Sigmoid colon (tissue), 7 donors: Measurements from ENCODE around the gene BCAS1. TPM values are rescaled to one million over a fixed set of nuclear protein-coding genes. Genes with fewer than 3 reads are reported as not detected.

ENCODE experiments used
- DNase-seq: peaks from one replicate; pipeline ENCODE4 v3.0.0-alpha.2; 2019
- H3K27ac ChIP-seq, 4 donors: fragments of 200-600 bp; sonication (generic); one replicate each; pipeline ENCODE4 v1.5.1; 2016 to 2019; ENCODE audit warnings: mild to moderate bottlenecking in 1 of 4
- H3K27me3 ChIP-seq, 3 donors: fragments of 200-600 bp; sonication (generic); one replicate each; pipeline ENCODE4 v1.5.1; 2019; ENCODE audit warnings: mild to moderate bottlenecking in 1 of 3
- H3K36me3 ChIP-seq, 4 donors: fragments of 200-600 bp; sonication (generic); one replicate each; pipeline ENCODE4 v1.5.1; 2016 to 2019
- H3K4me1 ChIP-seq, 4 donors: fragments of 200-600 bp; sonication (generic); one replicate each; pipeline ENCODE4 v1.5.1; 2017 to 2019
- H3K4me3 ChIP-seq, 4 donors: fragments of 200-600 bp; sonication (generic); one replicate each; pipeline ENCODE4 v1.5.1; 2017 to 2019; ENCODE audit warnings: mild to moderate bottlenecking in 2 of 4, moderate library complexity in 1 of 4
- H3K9me3 ChIP-seq, 4 donors: fragments of 200-600 bp in 3 of 4; sonication (generic) in 3 of 4; one replicate each; pipeline versions ENCODE4 v1.5.1 to v1.6.1; 2013 to 2019
- CTCF ChIP-seq, 4 experiments: fragments of 450-650 bp in 3 of 4; fragments of 200-600 bp in 1 of 4; IDR thresholded peaks; one replicate each; pipeline ENCODE4 v1.5.1; 2016 to 2019; ENCODE audit warnings: antibody characterized with exemption in 4 of 4, mild to moderate bottlenecking in 3 of 4, moderate library complexity in 2 of 4
- EP300 ChIP-seq, 4 donors: sonication (generic); formaldehyde crosslinking; IDR thresholded peaks; one replicate each; pipeline ENCODE4 v1.6.1; 2017; ENCODE audit warnings: antibody characterized with exemption in 4 of 4
- POLR2A ChIP-seq, 2 donors: fragments of 450-650 bp; IDR thresholded peaks; one replicate each; pipeline ENCODE4 v1.6.1; 2016; ENCODE audit warnings: antibody characterized with exemption in 2 of 2, mild to moderate bottlenecking in 2 of 2, moderate library complexity in 2 of 2
- POLR2AphosphoS5 ChIP-seq, 4 donors: sonication (generic); formaldehyde crosslinking; IDR thresholded peaks; one replicate each; pipeline ENCODE4 v1.6.1; 2017; ENCODE audit warnings: antibody characterized with exemption in 4 of 4
- WGBS, 2 donors: extraction: QIAGEN DNeasy Blood & Tissue Kit; methylation state at CpG; one replicate each; pipeline ENCODE4 v1.1.7; 2013; 5-methylcytosine and 5-hydroxymethylcytosine counted together
- intact Hi-C: fragments of 100-400 bp; cut with DNase I; formaldehyde crosslinking; loops from one replicate; pipeline ENCODE4 v1.15.1; 2023
- polyA plus RNA-seq, 3 donors: library from polyadenylated mRNA; stranded (reverse); fragments of 200-250 nt; gene quantifications; one replicate each; pipeline ENCODE4 v1.2.3, GENCODE V29; 2013
- total RNA-seq, 4 donors: library from RNA; depleted of rRNA; stranded (reverse); fragments of >200 nt; gene quantifications; one replicate each; pipeline ENCODE4 v1.1.0, GENCODE V29; 2016
- donor health status: healthy with polysubstance abuse.
- donor health status: Bipolar disorder and iron deficiency.
- donor health status: healthy.

BCAS1 gene
- total and polyA plus RNA-seq, 7 donors, result 0.71 to 198 (median 35.4) TPM; not detected in 2

- Histone ChIP-seq H3K9me3 (no peaks in the 10 kb centered on the region), H3K27ac (no peak overlapping the region), H3K27me3 (peaks cover 0 to 4% (median 0%) of the 10 kb centered on the region in 3 donors), H3K4me1 (no peaks in the 10 kb centered on the region), H3K4me3 (no peak overlapping the region), H3K36me3 (no peaks in the 10 kb centered on the region)
- intact Hi-C loops, result no loop called here
- WGBS, 2 donors, result 81 to 86% methylated on average over 3 of the region's 3 CpGs
- no peak for TF ChIP-seq POLR2A (IDR thresholded peaks at IDR 0.05)
- no peak for TF ChIP-seq EP300 (IDR thresholded peaks at IDR 0.05)
- TF ChIP-seq CTCF (IDR thresholded peaks at IDR 0.05), result no peak
- no peak for TF ChIP-seq POLR2AphosphoS5 (IDR thresholded peaks at IDR 0.05)
- no peak for DNase-seq
Observed at GRCh38 chr20:54098047-54098446, 27.7 kb upstream of the BCAS1 start.

- no peaks in the 10 kb centered on the region for H3K36me3 ChIP-seq
- H3K4me3 ChIP-seq, result no peak overlapping the region
- H3K27ac ChIP-seq, result no peak overlapping the region
- H3K27me3 ChIP-seq, result peaks cover 0 to 4% (median 0%) of the 10 kb centered on the region in 3 donors
- DNase-seq, result no peak
- H3K9me3 ChIP-seq, result no peaks in the 10 kb centered on the region
- 90 to 93% methylated on average over 2 of the region's 2 CpGs for WGBS, 2 donors
- intact Hi-C loops, result loop anchor here (2.0 kb wide), 2 partner anchors 102 to 550 kb away; no protein-coding TSS in a partner anchor
- no peak for TF ChIP-seq EP300 (IDR thresholded peaks at IDR 0.05)
- TF ChIP-seq CTCF (IDR thresholded peaks at IDR 0.05), result no peak
- no peak for TF ChIP-seq POLR2AphosphoS5 (IDR thresholded peaks at IDR 0.05)
- TF ChIP-seq POLR2A (IDR thresholded peaks at IDR 0.05), result no peak
- no peaks in the 10 kb centered on the region for H3K4me1 ChIP-seq
Observed at GRCh38 chr20:54097236-54097529, 26.8 kb upstream of the BCAS1 start.

GRCh38 chr20:54095824-54096223 lies 25.4 kb upstream of the BCAS1 start:
- Histone ChIP-seq H3K4me3 (no peak overlapping the region), H3K9me3 (no peaks in the 10 kb centered on the region), H3K27ac (no peak overlapping the region), H3K27me3 (peaks cover 0 to 4% (median 0%) of the 10 kb centered on the region in 3 donors), H3K4me1 (no peaks in the 10 kb centered on the region), H3K36me3 (no peaks in the 10 kb centered on the region)
- 84 to 90% methylated on average over 1 of the region's 1 CpG for WGBS, 2 donors
- intact Hi-C loops, result loop anchor here (2.0 kb wide), 2 partner anchors 103 to 551 kb away; no protein-coding TSS in a partner anchor
- no peak for DNase-seq
- no peak for TF ChIP-seq CTCF (IDR thresholded peaks at IDR 0.05)
- TF ChIP-seq POLR2A (IDR thresholded peaks at IDR 0.05), result no peak
- TF ChIP-seq POLR2AphosphoS5 (IDR thresholded peaks at IDR 0.05), result no peak
- TF ChIP-seq EP300 (IDR thresholded peaks at IDR 0.05), result no peak

- intact Hi-C loops, result no loop called here
- Histone ChIP-seq H3K4me3 (no peak overlapping the region), H3K27me3 (peaks cover 0 to 4% (median 0%) of the 10 kb centered on the region in 3 donors), H3K36me3 (no peaks in the 10 kb centered on the region), H3K27ac (no peak overlapping the region), H3K4me1 (no peaks in the 10 kb centered on the region), H3K9me3 (no peaks in the 10 kb centered on the region)
- TF ChIP-seq POLR2A (IDR thresholded peaks at IDR 0.05) (peak in 1 of 2 donors; percentile 10), CTCF (IDR thresholded peaks at IDR 0.05) (no peak)
- no peak for DNase-seq
- 82 to 88% methylated on average over 5 of the region's 5 CpGs for WGBS, 2 donors
Observed at GRCh38 chr20:54094268-54094580, 23.8 kb upstream of the BCAS1 start.
